ENCODE measurements around the gene WRAP73.
"Not testable (repeated sequence)": the region's sequence is repeated elsewhere in the genome, so short reads cannot be mapped to it uniquely, and the experiment has no call there.

WRAP73 gene

DNA sequence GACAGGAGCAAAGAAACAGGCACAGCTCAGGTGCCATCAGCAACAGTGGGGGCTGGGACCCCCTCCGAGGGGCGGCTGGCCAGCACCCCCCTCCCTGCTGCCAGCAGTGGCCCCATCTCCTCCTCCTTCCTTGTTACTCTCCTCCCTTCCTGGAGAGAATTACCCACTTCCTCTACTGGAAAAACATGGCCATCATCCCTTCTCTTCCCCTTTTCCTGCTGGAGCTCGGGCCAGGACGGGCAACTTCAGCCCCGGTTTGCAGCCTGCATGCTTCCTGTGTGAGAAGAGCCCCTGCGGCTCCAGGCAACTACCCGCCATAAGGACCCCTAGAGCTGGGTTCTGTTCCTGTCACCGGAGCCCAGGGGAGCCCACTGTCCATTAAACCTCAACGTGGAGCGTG, 56.2 kb downstream of the WRAP73 start:
- no peak for DNase-seq

DNA sequence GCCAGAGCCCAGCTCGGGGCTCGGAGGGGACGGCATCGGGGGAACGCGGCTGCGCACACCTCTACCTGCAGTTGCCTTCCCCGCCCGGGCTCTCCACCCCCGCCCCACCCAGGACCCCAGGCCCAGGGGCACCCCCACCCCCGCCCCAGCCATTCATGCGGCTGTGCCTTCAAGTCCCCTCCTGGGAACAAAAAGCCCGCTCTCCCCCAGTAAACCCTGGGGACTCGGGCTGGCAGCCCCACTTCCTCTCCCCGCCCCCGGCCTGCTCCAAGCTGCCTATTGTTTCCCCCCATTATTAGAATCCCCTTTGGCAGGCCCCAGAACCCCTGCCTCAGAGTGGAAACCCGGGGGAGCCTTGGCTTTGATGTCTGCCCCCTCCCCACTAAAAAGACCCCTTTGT, 56.6 kb downstream of the WRAP73 start:
- DNase-seq, result no peak

DNA sequence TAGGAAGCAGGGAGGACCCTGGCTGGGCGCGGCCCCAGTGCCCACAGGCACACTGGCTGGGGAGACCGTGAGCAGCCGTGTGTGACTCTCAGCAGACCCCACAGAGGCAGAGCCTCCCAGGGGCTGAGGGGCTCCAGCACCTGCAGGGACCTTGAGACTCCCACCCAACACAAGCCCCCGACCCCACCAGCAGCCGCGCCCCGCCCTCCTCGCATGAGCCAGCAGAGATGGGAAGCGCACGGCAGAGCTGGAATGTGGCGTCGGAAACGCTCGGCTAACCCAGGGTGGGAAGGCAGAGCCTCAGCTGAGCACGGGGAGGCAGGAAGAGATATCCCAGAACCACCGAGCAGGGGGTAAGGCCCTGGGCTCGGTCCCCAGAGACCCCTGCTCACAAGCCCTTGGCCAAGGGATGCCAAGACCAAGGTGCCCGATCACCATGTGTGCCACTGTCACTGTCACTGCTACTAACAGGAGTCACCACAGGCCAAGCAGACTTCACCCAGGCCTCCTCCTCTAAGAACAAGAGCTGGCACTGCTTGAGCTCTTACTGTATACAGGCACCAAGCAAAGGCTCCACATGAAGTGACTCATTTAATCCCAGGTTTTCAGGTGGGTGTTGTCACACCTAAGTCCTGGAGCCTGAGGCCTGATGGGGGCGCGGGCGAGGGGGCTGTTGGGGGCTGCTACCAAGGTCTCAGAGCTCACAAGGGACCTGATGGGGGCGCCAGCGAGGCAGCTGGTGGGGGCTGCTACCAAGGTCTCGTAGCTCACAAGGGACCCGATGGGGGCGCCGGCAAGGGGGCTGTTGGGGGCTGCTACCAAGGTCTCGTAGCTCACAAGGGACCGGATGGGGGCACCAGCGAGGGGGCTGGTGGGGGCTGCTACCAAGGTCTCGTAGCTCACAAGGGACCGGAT, 58.7 kb downstream of the WRAP73 start:
- DNase-seq, result no peak

DNA sequence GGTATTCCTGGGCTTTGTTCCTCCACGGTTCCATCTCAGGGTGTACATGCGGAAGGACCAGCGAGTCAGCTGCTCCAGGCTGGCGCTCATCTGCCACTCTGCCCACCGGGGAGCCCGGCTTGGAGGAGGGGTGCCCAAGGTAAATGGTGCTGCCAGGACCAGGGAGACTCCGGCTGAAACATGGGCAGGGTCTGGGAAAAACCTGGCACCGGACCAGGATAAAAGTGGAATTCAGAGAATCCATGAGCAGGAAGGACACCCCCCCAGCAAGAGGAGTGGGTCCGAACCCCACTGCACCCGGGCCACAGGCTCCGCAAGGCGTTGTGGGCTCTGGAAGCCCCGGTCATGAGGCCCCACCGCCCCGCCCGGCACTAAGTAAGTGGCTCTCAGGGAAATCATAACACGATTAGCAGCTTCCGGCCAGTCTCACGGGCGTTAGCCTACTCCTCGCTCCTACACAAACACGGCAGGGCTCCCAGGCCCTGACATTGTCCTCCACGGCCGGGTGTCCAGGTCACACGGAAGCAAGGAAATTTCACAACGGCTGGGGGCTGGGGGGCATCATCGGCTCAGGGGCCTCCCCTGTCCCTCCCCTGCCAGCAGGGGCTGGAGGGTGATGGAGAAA, 59.7 kb downstream of the WRAP73 start:
- no peak for DNase-seq

DNA sequence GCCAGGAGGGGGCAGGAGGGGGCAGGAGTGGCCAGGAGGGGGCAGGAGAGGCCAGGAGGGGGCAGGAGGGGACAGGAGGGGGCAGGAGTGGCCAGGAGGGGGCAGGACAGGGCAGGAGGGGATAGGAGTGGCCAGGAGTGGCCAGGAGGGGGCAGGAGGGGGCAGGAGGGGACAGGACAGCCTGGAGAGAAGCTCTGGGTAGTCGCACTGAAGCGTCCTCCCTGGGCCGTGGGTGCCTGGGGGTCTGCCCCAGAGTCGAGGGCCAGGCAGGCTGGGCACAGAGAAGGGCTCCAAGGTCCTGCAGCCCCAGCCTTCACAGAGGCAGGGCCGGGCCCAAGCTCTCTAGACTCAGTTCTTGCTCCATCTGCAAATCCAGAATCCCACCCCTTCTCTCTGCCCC, 61.5 kb downstream of the WRAP73 start:
- no peak for DNase-seq

DNA sequence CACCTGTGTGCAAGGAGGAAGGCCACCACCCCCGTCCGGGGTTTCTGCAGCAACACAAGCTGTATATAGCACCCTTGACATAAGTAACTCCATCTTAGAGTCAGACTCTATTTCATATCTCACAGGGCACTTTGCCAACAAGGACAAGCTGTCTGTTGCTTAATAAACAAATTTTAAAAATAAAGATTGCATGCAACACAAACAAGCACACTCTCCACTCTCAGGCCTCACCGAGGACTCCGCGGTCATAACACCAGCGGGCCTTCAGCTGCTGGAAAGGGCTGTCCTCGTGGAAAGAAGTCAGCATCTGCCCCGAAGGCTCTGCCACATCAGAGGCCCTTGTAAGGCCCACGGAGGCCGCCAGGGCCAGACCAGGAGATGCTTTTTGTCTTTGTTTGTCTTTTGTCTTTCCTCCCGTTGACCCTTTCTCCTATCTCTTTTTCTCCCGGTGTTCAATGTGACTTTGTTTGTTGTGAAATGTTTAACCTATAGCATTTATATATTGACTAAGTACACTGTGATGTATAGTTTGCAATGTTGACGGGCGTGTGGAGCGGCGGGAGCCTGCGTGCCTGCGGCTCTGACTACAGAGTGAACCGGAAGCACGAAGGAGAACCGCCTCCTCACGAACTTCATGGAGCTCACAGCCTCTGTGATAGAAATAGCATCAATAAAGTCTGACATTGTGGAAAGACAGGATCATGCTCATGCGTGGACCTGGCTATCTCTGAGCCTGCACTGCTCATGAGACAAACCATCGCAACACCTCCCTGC, 62.7 kb downstream of the WRAP73 start:
- DNase-seq, result no peak

DNA sequence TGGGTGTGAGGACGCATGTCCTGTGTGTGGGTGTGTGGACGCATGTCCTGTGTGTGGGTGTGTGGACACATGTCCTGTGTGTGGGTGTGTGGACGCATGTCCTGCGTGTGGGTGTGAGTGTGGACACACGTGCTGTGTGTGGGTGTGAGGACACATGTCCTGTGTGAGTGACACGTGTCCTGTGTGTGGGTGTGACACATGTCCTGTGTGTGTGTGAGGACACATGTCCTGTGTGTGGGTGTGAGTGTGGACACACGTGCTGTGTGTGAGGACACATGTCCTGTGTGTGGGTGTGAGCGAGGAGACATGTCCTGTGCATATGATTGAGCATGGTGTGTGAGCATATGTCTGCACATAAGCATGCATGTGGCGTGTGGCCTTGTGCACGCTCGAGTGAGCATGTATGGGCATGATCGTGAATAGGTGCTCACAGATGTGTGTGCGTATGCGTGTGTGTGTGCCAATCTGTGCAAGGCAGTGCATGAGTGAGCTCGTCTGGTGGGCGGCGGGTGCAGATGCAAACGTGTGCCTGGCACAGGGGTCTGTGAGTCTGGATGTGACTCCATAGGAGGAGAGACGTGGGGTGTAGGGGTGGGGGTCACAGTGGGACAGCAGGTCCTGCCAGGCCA, 63.8 kb downstream of the WRAP73 start:
- DNase-seq, result no peak

DNA sequence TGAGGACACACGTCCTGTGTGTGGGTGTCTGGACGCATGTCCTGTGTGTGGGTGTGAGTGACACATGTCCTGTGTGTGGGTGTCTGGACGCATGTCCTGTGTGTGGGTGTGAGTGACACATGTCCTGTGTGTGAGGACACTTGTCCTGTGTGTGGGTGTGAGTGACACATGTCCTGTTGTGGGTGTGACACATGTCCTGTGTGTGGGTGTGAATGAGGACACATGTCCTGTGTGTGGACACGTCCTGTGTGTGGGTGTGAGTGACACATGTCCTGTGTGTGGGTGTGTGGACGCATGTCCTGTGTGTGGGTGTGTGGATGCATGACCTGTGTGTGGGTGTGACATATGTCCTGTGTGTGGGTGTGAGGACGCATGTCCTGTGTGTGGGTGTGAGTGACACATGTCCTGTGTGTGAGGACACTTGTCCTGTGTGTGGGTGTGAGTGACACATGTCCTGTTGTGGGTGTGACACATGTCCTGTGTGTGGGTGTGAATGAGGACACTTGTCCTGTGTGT, 64.5 kb downstream of the WRAP73 start:
- not testable (repeated sequence) for DNase-seq

DNA sequence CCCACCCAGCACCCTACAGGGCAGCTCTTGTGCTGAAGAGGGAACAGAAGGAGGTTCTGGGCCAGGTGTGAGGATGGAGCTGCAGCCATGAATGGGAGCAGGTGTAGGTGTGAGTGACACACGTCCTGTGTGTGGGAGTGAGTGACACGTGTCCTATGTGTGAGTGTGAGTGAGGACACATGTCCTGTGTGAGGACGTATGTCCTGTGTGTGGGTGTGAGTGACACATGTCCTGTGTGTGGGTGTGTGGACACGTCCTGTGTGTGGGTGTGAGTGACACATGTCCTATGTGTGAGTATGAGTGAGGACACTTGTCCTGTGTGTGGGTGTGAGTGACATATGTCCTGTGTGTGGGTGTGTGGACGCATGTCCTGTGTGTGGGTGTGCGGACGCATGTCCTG, 65.0 kb downstream of the WRAP73 start:
- DNase-seq, result no peak

DNA sequence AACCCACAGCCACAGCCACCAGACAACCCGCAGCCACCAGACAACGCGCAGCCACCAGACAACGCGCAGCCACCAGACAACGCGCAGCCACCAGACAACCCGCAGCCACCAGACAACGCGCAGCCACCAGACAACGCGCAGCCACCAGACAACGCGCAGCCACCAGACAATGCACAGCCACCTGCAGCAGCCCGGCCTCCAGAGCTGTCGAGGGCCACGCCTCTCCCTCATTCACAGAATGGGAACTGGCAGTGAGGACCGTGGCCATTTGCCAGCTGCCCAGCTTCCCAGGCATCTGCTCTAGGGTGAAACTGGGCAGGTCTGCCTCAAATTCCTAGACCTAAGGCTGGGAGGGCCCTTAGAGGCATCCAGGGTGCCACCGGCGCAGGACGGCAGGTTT, 66.2 kb downstream of the WRAP73 start:
- not testable (repeated sequence) for DNase-seq

DNA sequence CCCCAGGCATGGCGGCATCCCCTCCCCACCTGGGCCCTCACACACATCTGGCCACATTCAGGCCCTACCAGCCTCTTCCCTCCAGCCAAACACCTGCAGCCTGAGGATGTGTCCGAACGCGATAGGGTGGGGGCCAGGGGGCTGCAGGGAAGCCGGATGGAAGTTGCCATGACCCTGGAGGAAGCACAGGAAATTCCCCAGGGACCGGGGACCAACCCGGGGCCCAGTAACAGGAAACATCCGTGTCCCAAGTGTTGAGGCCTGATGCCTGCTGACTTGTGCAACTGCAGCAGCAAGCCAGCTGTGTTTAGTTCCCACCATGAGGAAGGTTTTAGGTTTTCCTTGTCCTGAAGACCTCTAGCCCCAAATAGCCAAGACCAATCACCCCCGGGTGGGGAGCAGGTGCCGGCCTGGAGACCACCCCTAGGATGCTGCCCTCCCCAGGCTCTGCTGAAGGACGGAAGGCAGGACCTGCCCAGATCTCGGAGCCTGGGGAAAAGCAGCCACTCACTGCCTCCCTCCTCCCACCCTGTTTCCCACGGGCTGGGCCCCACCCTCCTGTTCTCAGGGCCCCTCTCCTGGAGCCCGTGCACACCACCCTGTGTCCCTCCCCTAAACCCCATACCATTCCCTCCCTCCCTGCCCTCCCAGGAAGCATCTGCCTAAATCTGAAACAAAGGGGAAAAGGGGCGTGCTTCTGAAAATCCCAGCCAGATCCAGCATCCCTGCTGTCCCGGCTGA, 68.4 kb downstream of the WRAP73 start:
- no peak for DNase-seq
